Pulmonary artery endothelial cell (primary cell): ENCODE results near the gene COL10A1. TPM values are rescaled to one million over a fixed set of nuclear protein-coding genes. Genes with fewer than 3 reads are reported as not detected.

Experiments
- DNase-seq: peaks from one replicate; pipeline ENCODE4 v3.0.0-alpha.2; 2011; ENCODE audit warnings: low read depth, low spot score
- total RNA-seq: library from RNA; depleted of rRNA; stranded (reverse); fragments of >200 nt; gene quantifications from 2 replicates; pipeline ENCODE4 v1.2.3, GENCODE V29; 2014

Gene COL10A1
- total RNA-seq, 1 donor from 2014 or later, result not detected

DNA sequence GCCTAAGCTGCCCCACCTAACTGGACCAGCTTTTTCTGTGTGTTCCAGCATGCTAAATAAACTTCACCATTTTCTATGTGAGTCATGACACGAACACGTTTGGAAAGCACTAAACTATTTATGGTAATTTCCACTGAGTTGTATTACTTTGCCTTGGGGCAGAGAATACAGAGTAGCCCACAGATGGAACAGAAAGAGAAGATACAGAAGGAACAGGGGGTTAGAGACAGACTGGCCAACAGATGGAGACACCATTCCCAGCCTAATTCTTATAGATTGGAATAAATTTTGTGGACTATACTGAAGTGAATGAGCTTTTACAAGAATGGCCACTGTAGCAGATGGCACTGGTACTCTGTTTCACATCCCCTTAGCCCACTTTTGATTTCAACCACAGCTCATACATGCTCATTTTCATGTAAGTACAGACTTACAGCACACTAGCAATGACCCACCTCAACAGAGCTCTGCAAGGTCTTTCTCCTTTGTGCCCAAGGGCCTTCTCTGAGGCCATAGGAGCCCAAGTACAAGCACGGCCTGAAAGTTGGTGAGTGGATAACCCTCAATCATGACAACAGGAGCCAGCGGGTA, 38.4 kb downstream of the COL10A1 start:
- no peak for DNase-seq

DNA sequence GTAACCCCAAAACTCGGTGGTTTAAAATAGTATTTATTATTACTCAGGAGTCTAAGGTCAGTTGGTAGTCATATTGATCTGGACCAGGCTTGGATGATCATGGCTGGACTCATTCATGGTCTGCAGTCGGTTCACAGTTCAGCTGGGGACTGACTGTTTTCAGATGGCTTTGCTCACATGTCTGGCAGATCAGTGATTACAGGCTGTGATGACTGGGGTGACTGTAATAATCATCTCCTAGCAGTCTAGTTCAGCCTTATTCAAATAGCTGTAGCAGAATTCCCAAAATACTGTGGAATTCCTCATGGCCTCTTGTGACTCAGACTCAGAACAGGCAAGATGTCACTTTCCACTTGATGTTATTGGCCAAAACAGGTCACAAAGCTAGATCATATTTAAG, 41.6 kb downstream of the COL10A1 start:
- DNase-seq, result no peak

DNA sequence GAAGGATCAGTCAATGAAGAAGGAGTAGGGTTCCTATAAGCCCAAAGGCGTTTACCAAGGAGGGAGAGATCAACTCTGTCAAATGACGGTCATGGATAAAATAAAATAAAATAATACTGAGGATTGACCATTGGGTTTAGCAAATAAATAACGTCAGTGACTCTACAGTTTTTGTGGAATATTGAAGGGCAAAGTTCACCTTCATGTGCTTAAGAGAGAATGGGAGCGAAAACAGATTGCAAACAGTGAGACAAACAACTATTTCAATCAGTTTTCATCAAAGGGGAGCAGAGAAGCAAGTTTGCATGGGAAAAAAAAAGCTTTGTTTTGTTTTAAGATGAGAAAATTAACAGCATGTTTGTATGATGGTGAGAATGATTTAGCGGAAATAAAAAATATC, 42.9 kb downstream of the COL10A1 start:
- DNase-seq, result no peak

DNA sequence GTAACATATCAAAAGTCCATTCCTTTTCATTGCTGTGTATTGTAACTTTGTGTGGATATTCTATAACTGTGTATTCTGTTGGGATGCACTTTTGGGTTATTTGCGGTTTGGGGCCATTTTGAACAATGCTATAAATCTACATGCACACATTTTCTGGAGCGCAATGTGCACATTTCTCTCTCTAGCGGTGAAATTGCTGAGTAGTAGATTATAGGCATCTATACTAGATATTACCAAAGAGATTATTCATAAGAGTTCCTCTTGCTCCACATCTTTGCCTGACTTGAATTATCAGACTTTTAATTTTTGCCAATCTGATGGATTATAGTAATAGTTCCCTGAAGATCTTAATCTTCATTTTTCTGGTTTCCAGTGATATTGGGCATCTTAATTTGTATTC, 47.0 kb downstream of the COL10A1 start:
- DNase-seq, result no peak

DNA sequence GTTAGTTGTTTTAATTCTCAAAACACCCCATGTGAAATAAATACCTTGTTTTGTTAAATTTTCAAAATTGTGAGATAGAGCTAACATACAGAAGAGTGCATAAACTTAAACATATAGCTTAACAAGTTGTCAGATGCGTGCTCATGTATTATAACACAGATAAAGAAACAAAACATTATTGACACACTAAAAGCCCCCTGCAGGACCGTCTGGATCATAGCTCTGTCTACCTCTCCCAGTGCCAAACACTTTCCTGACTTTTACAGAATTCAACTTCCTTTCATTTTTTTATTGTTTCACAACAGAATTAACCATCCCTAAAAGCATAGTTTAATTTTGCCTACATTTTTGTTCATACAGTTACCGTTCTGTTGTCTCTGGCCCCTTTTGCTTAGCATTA, 47.4 kb downstream of the COL10A1 start:
- no peak for DNase-seq

DNA sequence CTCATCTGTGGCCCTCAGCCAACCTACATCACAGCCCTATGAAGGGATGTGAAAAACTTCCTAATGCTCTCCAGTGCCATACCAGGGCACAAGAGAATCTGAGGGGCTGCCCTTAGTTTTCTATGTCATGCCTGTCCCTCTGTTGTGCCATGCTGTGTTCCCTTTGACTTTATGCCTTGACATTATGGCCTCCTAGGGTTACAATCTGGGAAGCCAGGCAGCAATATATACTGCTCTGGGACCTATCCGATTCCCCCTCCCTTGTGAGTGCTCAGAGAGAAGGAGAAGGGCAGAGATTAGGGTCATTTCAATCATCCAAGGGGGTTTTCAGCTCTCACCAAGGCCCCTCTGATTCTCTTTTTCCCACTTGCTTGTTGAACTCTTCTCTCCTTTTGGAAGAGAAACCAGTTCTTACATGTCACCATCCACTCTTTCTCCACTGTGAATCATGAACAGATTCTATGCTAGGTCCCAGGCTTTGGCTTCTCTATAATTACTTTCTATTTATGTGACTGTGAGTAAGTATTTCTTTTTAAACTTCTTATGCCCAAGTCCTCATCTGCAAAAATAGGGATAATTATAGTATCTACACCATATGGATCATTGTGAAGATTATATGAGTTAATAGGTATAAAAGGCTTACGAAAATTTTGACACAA, 51.1 kb downstream of the COL10A1 start:
- no peak for DNase-seq

DNA sequence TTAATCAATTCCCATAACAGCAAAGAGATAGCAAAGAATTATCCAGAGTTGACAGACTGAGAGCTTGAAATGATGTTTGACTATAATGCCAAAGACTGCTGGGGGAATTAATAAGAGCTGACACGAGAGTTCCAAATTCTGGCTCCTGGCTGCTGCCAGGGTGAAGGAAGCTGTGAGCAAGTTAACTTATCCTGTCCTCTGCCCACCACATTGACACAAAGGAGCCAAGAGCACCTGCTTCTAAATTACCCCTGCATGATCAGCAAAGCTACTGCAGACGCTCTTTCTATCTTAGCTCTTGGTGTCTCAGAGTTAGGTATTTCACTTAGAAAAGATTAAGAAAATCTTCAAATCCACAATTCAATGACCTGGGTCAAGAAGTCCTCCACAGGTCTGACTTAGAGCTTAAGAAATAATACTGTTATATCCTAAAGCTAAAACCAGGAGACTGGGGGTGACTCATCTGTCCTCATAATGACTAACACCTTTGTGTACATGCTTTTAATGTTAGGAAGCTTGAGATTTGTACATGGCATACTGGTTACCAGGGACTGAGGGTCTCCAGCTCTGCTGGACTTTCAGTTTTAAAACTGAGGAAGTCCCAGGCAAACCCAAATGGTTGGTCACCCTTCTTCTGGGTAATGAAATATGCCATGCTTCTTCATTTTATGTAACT, 52.0 kb downstream of the COL10A1 start:
- no peak for DNase-seq

DNA sequence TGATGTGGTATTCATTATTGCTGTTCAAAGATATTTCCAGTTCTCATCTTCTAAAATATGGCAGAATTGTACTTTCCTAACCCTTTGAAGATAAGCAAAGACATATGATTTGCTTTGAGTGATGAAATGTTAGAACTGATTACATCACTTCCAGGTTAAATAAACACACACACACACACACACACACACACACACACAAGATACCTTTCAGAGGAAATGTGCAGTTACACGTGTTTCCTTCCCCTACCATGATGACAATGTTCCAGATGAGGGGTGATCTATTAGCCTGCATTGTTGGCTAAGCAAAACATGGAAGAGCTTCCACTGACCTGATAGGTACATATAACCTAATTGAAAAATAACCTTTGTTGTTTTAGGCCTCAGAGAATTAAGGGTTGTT, 53.6 kb downstream of the COL10A1 start:
- no peak for DNase-seq

DNA sequence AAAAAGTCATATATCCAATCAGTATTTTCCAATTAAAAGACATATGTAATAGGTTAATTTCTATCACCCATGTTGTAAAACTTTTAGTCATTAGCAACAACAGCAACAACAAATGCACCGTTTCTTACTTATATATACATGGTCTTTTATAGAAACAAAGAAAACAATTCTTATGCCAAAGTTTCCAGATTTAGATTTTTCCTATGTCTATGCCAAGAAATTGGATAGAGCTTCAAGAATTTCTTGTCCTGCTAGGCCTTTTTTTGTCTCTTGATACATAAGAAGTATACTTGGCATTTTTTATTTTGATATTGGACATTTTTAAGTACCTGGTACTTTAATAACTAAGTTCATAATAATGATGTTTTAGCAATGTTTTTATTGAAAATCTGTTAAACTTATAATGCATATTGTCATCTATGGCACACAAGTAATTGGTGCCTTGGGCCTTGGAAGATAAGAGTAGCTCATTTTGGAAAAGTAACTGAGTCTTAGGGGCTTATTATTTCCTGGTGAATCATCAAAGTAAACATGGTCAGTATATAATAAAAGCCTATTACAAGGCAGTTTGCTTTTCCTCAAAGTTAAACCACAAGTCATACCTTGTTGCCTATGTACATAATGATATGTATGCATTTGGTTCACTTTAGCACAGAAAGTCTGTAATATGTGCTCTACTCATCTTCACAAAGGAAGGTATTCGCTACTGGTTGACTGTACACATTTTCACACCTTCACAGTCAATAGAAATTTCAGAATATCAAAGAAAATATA, 55.1 kb downstream of the COL10A1 start:
- no peak for DNase-seq

DNA sequence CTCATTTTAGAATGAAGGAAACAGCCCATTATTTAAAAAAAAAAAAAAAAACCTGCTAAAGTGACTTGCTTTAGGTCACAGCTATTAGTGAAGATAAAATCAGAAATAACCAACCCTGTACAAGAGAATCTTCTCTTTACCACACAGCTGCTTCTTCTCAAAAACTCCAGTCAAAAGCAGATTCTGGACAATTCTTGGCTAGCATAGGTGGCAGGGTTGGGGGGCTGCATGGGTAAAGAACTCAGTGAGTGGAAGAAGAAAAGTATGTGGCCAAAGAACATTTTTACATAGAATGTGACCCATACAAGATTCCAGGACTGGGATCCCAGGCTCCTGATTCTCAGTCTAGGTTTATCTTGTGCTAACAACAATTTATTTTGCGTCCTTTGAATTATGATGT, 55.8 kb downstream of the COL10A1 start:
- DNase-seq, result no peak

Other genes starting within 250 kb of the COL10A1 start
- gene FRK, start 65.2 kb downstream of the COL10A1 start, total RNA-seq, result 0.07 and 0.14 TPM in 2 replicates
- 9.5 and 14.6 TPM in 2 replicates for gene NT5DC1, start 25.3 kb downstream of the COL10A1 start, total RNA-seq
- gene TSPYL4, start 127.9 kb upstream of the COL10A1 start, total RNA-seq, result 11.1 and 14.4 TPM in 2 replicates
- 92.8 and 113 TPM in 2 replicates for gene TSPYL1, start 153.8 kb upstream of the COL10A1 start, total RNA-seq
- 64.2 and 66.1 TPM in 2 replicates for gene DSE, start 244.8 kb upstream of the COL10A1 start, total RNA-seq